Right ventricle myocardium inferior (tissue), 1 donor: ENCODE results near the gene RAB21. TPM values are rescaled to one million over a fixed set of nuclear protein-coding genes. Genes with fewer than 3 reads are reported as not detected.
"Not testable (repeated sequence)": the region's sequence is repeated elsewhere in the genome, so short reads cannot be mapped to it uniquely, and the experiment has no call there.

Source experiments
- ATAC-seq: fragments of 200-7000 bp; cut with Tn5 transposase; one replicate; pipeline ENCODE4 v1.9.1; 2020; ENCODE audit warnings: mild to moderate bottlenecking, moderate library complexity
- DNase-seq: peaks from one replicate; pipeline ENCODE4 v3.0.0; 2021; ENCODE audit errors: missing footprints
- intact Hi-C: fragments of 100-400 bp; cut with DNase I; formaldehyde crosslinking; loops from one replicate; pipeline ENCODE4 v1.11.0; 2022
- total RNA-seq: library from RNA; stranded (reverse); fragmentation: NEBNext Ultra II Directional; extraction: Animal tissue kit (Norgen Biotek cat#: 25700); gene quantifications from one replicate; pipeline ENCODE4 v1.2.1, GENCODE V29; 2021
- donor health status: DM: no; HTN: yes; CAD: no; lungs with severe emphysema.

RAB21 gene
- total RNA-seq, 1 donor from 2014 or later: 167 TPM

DNA sequence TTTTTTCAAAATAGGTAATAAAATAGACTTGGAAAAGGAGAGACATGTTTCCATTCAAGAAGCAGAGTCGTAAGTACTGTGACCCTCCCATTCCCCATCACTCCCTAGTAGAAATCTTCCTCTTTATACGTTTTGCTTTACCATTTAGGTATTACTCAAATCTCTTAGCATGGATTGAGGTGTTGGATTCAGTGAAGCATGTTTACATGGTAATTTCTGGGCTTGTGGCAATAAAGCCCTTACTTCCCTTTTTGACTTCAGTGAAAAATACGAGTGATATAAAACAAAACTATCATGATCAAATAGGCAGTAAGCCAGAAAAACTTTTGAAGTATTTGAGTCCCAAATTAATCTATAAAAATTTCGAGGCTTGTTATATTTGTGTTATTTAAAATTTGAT is 27.4 kb downstream of the RAB21 start:
- intact Hi-C loops: loop anchor here (10.0 kb wide), 1 partner anchor 123 kb away; no protein-coding TSS in a partner anchor
- DNase-seq: no peak
- ATAC-seq: no peak

GRCh38 chr12:71786829-71787228 is 32.2 kb downstream of the RAB21 start:
- DNase-seq (no peak), ATAC-seq (no peak)
- intact Hi-C loops: loop anchor here (10.0 kb wide), 1 partner anchor 118 kb away; no protein-coding TSS in a partner anchor

GRCh38 chr12:71787580-71787979 is 32.9 kb downstream of the RAB21 start:
- DNase-seq (no peak), ATAC-seq (no peak)
- intact Hi-C loops: loop anchor here (10.0 kb wide), 1 partner anchor 117 kb away; no protein-coding TSS in a partner anchor

DNA sequence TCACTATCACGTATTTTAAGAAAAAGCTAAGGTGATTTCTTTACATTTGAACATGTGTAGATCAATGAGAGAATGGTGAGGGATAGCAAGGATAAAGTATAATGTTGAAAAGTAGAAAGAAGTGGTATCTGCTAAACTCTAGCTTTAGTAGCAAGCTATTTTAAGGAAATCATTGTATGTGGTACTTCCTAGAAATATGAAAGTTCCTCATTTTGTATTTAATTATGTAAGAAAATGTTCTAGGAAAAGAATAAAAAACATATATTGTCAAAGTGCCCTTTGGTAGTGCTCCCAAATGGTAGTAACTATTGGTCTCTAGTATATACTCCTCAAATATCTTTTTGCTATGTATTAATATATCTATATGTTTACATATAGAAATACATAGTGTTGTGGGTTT is 35.7 kb downstream of the RAB21 start:
- intact Hi-C loops: no loop called here
- ATAC-seq: no peak
- DNase-seq: no peak

DNA sequence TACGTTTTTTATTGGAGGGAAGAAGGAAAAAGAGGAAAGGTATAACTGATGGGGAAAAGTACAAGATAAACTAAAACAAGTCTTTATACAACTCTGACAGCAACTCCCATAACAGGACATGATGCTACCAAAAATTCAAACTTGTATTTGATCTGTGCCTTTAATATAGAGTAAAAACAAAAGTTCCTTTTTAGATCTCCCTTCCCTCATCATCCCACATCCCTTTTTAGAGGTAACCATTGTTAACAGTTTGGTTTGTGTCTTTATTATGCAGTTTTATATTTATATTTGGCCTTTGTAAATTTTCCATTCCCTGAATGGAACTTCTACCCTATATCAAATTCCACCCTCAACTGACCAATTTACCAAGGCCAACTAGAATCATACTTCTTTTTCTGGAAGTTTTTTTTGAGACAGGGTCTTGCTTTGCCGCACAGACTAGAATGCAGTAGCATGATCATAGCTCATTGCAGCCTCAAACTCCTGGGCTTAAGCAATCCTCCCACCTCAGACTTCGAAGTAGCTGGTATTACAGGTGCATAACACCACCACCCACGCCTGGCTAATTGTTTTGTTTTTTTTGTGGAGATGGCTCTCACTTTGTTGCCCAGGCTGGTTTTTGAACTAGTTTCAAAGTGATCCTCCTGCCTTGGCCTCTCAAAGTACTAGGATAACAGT is 36.9 kb downstream of the RAB21 start:
- DNase-seq (no peak), ATAC-seq (no peak)
- intact Hi-C loops: no loop called here

- ATAC-seq: no peak
- no peak for DNase-seq
- intact Hi-C loops: no loop called here
These were observed 37.9 kb downstream of the RAB21 start for GRCh38 chr12:71792599-71792998.

DNA sequence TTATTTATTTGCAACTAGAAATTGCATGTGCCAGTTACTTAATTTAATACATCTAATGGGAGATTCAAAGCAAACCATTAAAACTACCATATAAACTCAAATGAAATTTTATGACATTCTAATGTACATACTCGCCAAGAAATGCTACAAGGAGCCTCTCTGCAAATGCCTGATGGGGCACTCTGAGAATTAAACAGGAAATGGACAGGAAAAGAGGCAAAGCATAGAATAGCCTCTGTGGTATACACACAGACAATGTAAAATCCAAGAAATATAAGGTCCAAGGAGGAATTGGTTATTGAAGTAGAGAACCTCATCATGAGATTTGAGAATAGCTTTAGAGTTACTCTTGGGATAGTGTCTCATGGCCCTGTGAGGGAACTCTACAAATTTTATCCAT is 41.2 kb downstream of the RAB21 start:
- intact Hi-C loops: no loop called here
- ATAC-seq: no peak
- no peak for DNase-seq

- intact Hi-C loops: no loop called here
- ATAC-seq: no peak
- DNase-seq: no peak
These were observed 42.9 kb downstream of the RAB21 start for GRCh38 chr12:71797531-71797930.

GRCh38 chr12:71799106-71799505 is 44.4 kb downstream of the RAB21 start:
- no peak for ATAC-seq
- intact Hi-C loops: no loop called here
- no peak for DNase-seq

- intact Hi-C loops: no loop called here
These were observed 45.5 kb downstream of the RAB21 start for GRCh38 chr12:71800177-71800576.

DNA sequence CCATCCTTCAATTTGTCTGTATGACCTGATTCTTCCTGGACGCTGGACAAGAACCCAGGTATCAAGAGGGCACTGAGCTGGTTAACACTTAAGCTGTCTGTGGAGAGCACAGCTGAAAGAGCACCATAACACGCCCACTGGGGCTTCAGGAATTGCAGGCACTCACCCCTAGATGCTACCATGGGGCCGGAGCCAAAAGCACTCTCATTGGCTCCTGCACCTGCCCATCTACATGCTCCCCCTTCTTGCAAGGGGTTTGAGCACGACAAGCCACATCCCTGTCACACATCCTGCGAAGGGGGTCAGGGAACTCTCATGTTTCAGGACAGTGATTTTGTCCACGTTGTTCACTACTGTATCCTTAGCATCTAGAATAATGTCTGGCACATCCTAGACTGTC is 49.8 kb downstream of the RAB21 start:
- ATAC-seq (no peak), DNase-seq (no peak)
- intact Hi-C loops: no loop called here

More at GRCh38 chr12:71800177-71800576, 45.5 kb downstream of the RAB21 start:
- DNase-seq: no peak
- no peak for ATAC-seq

- intact Hi-C loops: no loop called here
- no peak for DNase-seq
- ATAC-seq: no peak
These were observed 56.3 kb downstream of the RAB21 start for GRCh38 chr12:71810921-71811320.

GRCh38 chr12:71815242-71815641 is 60.6 kb downstream of the RAB21 start:
- ATAC-seq, intact Hi-C loops, DNase-seq: not testable (repeated sequence)

DNA sequence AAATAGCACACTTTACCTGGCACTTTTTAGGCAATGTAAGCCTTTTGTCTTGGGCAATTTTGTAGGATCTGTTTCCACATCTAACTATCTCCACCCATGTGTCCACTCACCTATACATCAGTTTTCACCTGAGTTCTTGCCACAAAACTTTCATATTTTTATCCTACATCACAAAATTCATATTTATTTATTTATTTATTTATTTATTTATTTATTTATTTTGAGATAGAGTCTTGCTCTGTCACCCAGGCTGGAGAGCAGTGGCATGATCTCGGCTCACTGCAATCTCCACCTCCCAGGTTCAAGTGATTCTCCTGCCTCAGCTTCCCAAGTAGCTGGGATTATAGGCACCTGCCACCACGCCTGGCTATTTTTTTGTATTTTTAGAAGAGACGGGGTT is 67.4 kb downstream of the RAB21 start:
- intact Hi-C loops, ATAC-seq, DNase-seq: not testable (repeated sequence)

DNA sequence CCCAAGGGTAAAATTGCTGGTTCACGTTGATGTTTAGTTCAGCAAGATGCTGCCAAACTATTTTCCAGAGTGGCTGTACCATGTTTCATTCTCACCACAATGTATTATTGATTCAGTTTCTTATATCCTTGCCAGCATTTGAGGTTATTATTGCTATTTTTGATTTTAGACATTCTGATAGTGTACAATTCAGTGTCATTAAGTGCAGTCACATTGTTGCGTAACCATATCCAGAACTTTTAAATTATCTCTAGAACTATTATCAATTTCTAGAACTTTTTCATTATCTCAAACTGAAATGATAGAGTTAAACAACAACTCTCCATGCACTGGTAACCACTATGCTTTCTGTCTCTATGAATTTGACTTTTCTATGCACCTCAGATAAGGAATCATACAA is 74.2 kb downstream of the RAB21 start:
- DNase-seq: no peak
- no peak for ATAC-seq
- intact Hi-C loops: no loop called here

DNA sequence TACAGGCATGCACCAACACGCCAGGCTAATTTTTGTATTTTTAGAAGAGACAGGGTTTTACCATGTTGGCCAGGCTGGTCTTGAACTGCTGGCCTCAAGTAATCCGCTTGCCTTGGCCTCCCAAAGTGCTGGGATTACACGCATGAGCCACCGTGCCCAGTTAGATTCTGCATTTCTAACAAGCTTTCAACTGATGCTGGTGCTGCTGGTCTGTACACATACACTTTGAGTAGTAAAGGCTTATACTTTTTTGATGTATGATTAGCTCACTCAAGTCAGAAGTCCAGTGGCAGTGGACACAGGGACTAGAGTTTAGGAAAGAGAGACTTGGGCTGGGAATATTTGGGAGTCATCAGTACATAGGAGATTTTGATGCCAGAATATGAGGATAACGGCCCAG is 82.7 kb downstream of the RAB21 start:
- DNase-seq: no peak
- no peak for ATAC-seq
- intact Hi-C loops: no loop called here

DNA sequence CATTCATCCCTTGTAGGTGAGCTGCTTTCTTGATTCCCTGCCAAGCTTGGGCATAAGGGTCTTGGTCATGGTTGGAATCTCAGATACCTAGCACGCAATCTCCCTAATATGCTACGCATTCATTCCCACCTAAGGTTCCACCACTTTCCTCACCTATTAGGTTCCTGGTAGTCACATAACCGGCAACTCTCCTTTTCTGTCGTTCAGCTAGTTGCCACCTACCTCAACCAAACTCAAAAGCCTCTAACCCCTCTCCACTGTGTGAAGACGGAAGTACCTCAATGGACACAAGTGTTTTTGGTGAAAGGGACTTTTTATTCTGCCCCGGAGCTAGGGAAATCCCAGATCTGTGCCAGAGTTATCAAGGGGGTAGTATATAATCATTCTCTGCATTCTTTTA is 83.6 kb downstream of the RAB21 start:
- ATAC-seq (no peak), DNase-seq (no peak)
- intact Hi-C loops: loop anchor here (2.0 kb wide), 1 partner anchor 173 kb away; the partner anchor contains the start of gene THAP2

DNA sequence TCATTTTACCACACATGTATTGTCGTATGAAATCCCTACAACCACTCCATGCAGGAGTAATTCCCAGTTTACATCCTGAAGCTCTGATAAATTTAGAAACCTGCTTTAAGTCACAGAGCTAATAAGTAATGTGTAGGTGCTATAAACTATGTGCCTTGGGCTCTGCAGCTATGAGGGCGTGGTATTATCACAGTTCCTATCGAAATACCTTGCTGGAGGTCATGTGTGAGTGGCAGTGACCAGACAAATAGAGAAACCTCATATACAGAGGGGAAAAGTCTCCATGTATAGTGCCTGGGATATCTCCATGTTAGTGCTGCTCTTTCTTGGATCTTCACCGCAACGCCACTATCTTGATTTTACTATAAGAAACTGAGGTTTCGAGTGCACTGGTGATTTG is 84.0 kb downstream of the RAB21 start:
- DNase-seq: no peak
- intact Hi-C loops: loop anchor here (2.0 kb wide), 1 partner anchor 174 kb away; the partner anchor contains the start of gene THAP2
- no peak for ATAC-seq

DNA sequence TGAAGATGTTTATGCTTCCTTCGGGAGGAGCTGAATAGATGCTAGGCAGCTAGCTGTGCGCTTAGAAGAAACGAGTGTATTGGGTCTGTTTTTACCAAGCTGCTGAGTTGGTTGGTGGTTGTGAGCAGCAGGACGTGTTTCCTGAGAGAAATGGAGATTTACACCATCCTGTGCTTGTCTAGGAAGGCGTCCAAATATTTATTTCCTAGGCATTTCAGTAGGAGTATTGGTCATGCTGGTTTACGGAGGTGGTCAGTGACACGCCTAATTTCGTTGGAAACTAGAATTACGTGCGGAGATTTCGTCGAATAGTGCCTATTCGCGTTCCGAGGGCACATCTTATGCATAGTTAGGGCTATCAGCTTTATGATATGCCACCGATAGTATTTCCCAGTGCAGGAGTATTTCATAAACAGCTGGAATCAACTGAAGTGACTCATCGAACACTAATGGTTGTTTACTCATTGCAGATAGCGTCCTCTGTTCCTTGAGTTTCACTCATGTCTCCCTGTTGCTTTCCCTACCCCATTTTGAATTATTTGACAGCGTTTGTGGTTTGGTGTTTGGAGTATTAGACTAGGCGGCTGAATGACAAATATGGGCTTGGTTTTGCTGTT is 85.7 kb downstream of the RAB21 start:
- DNase-seq (no peak), ATAC-seq (no peak)
- intact Hi-C loops: no loop called here

DNA sequence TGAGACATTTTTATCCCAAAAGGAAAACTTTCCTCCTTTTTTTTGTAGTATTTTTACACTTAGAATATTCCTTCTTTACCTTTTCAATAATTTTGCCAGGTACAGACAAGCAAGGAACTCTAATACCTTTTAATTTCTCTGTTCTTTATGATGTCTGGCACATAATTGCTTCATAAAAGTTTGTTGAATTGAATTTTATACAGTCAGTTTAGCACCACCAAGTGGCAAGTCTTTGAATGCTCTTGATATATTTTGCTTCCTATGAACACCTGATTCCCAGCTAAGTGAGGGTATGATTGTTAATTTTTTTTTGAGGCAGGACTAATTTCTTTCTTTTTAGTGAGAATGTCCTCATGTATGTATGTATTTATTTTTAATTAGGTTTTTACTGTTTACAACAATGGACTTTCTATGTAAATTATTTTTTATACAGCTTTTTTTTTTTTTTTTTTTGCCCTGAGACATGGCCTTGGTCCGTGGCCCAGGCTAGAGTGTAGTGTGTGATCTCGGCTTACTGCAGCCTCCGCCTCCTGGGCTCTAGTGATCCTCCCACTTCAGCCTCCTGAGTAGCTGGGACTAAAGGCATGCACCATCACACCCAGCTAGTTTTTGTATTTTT is 91.8 kb downstream of the RAB21 start:
- intact Hi-C loops: no loop called here
- DNase-seq (no peak), ATAC-seq (no peak)
